ENCODE results near the gene C1orf35. TPM values are rescaled to one million over a fixed set of nuclear protein-coding genes. Genes with fewer than 3 reads are reported as not detected.

The C1orf35 gene
- total and polyA plus RNA-seq, 4 experiments from 2014 or later, result 16.4 to 30.7 (median 24.2) TPM

GRCh38 chr1:228059634-228060457 is 43.3 kb downstream of the C1orf35 start:
- intact Hi-C loops (cut with micrococcal nuclease), result loop anchor here (1.0 to 2.0 kb wide), 2 partner anchors 15 to 22 kb away; partner anchors contain the start of gene ARF1
- Histone ChIP-seq H3K9me3 (ENCODE audit: control insufficient read depth in 1 of 2, low read length in 2 of 2) (no peaks in the 10 kb centered on the region), H3K27me3 (ENCODE audit: insufficient read depth, low read length) (peaks cover 16% of the 10 kb centered on the region), H3K4me1 (ENCODE audit: insufficient read depth, low read length) (peaks cover 24% of the 10 kb centered on the region), H3K27ac (ENCODE audit: low read depth, low read length) (no peak overlapping the region), H3K36me3 (ENCODE audit: insufficient read depth, low read length) (no peaks in the 10 kb centered on the region), H3K4me3 (ENCODE audit: low read length in 2 of 2) (peak overlapping the region; percentile 36 to 55)
- ChIA-PET POLR2A (ENCODE audit: partially characterized antibody) (interaction anchor here (0.9 to 2.3 kb wide), 3 partner anchors 17 to 50 kb away, joined by 3 to 7 read pairs (median 6); partner anchors contain the start of genes ARF1 and MRPL55), CTCF (ENCODE audit: partially characterized antibody) (no interaction called here)
- H3K9me3 Mint-ChIP-seq, result no peaks in the 10 kb centered on the region
- peak; percentile 62 to 83 (median 66) for DNase-seq
- H3K4me1 Mint-ChIP-seq, result peaks cover 5 to 18% (median 12%) of the 10 kb centered on the region in 4 donors
- H3K27me3 Mint-ChIP-seq, result peaks cover 10 to 23% of the 10 kb centered on the region in 2 donors
- no peaks in the 10 kb centered on the region for H3K36me3 Mint-ChIP-seq
- peak overlapping the region in 6 of 7 donors; percentile 37 to 77 (median 71) for H3K27ac Mint-ChIP-seq
- peak overlapping the region; percentile 64 to 79 (median 76) for H3K4me3 Mint-ChIP-seq

- H3K27me3 Mint-ChIP-seq, result peaks cover 10 to 24% of the 10 kb centered on the region in 2 donors
- H3K27ac ChIP-seq (ENCODE audit: low read depth, low read length), result no peak overlapping the region
- peaks cover 5 to 18% (median 12%) of the 10 kb centered on the region in 4 donors for H3K4me1 Mint-ChIP-seq
- peak overlapping the region; percentile 48 to 79 (median 76) for H3K4me3 Mint-ChIP-seq
- peaks cover 16% of the 10 kb centered on the region for H3K27me3 ChIP-seq (ENCODE audit: insufficient read depth, low read length)
- POLR2A ChIA-PET (ENCODE audit: partially characterized antibody), result interaction anchor here (0.7 to 2.3 kb wide), 3 partner anchors 23 to 50 kb away, joined by 3 to 6 read pairs (median 3); partner anchors contain the start of genes ARF1 and MRPL55
- peak; percentile 74 to 85 (median 80) for DNase-seq
- H3K36me3 Mint-ChIP-seq, result no peaks in the 10 kb centered on the region
- no peaks in the 10 kb centered on the region for H3K9me3 ChIP-seq (ENCODE audit: control insufficient read depth in 1 of 2, low read length in 2 of 2)
- H3K27ac Mint-ChIP-seq, result peak overlapping the region in 5 of 7 donors; percentile 29 to 70 (median 35)
- intact Hi-C loops (cut with micrococcal nuclease), result loop anchor here (1.0 to 2.0 kb wide), 2 partner anchors 16 to 23 kb away; partner anchors contain the start of gene ARF1
- CTCF ChIA-PET (ENCODE audit: partially characterized antibody), result no interaction called here
- peak overlapping the region; percentile 36 to 55 for H3K4me3 ChIP-seq (ENCODE audit: low read length in 2 of 2)
- peaks cover 24% of the 10 kb centered on the region for H3K4me1 ChIP-seq (ENCODE audit: insufficient read depth, low read length)
- H3K9me3 Mint-ChIP-seq, result peaks cover 0 to 2% (median 0%) of the 10 kb centered on the region in 8 donors
- no peaks in the 10 kb centered on the region for H3K36me3 ChIP-seq (ENCODE audit: insufficient read depth, low read length)
Measured at GRCh38 chr1:228058949-228059633, 44.0 kb downstream of the C1orf35 start.

GRCh38 chr1:228058172-228058948 is 44.8 kb downstream of the C1orf35 start:
- peaks cover 12 to 27% of the 10 kb centered on the region in 2 donors for H3K27me3 Mint-ChIP-seq
- no peak overlapping the region for H3K27ac ChIP-seq (ENCODE audit: low read depth, low read length)
- H3K9me3 ChIP-seq (ENCODE audit: control insufficient read depth in 1 of 2, low read length in 2 of 2), result no peaks in the 10 kb centered on the region
- intact Hi-C loops (cut with micrococcal nuclease), result loop anchor here (2.0 kb wide), 1 partner anchor 16 kb away; no protein-coding TSS in a partner anchor
- peaks cover 16% of the 10 kb centered on the region for H3K27me3 ChIP-seq (ENCODE audit: insufficient read depth, low read length)
- peak overlapping the region in 1 of 2 donors; percentile 55 for H3K4me3 ChIP-seq (ENCODE audit: low read length in 2 of 2)
- H3K4me1 ChIP-seq (ENCODE audit: insufficient read depth, low read length), result peaks cover 24% of the 10 kb centered on the region
- no peaks in the 10 kb centered on the region for H3K36me3 ChIP-seq (ENCODE audit: insufficient read depth, low read length)
- H3K4me3 Mint-ChIP-seq, result peak overlapping the region in 7 of 8 donors; percentile 46 to 79 (median 64)
- ChIA-PET CTCF (ENCODE audit: partially characterized antibody) (no interaction called here), POLR2A (ENCODE audit: partially characterized antibody) (interaction anchor here (0.7 to 0.9 kb wide), 3 partner anchors 24 to 51 kb away, joined by 3 read pairs; partner anchors contain the start of gene MRPL55)
- H3K36me3 Mint-ChIP-seq, result no peaks in the 10 kb centered on the region
- H3K4me1 Mint-ChIP-seq, result peaks cover 5 to 18% (median 12%) of the 10 kb centered on the region in 4 donors
- H3K27ac Mint-ChIP-seq, result peak overlapping the region; percentile 6 to 67 (median 49)
- no peak for DNase-seq
- peaks cover 0 to 6% (median under 1%) of the 10 kb centered on the region in 8 donors for H3K9me3 Mint-ChIP-seq

Small RNA genes lying within 50 kb of the gene (microRNA-seq; reads per million reads assigned to microRNA genes)
- gene MIR3620 (ENCODE audit: borderline microRNAs expressed, borderline number of aligned reads, borderline replicate concordance), result 0.72 reads per million

Other genes starting within 250 kb of the C1orf35 start
- gene WNT9A, start 155.4 kb downstream of the C1orf35 start, total RNA-seq, result under 1 TPM; 0.08 to 0.15 TPM
- under 1 TPM in 1 of 2 donors, not detected in 1; 0.08 TPM for gene WNT9A, start 155.4 kb downstream of the C1orf35 start, polyA plus RNA-seq
- not detected for gene WNT3A, start 96.3 kb downstream of the C1orf35 start, total RNA-seq
- not detected for gene WNT3A, start 96.3 kb downstream of the C1orf35 start, polyA plus RNA-seq
- gene ARF1, start 20.6 kb downstream of the C1orf35 start, total RNA-seq, result 100 to 1,000 TPM; 265 to 270 TPM
- 100 to 1,000 TPM; 493 to 600 TPM for gene ARF1, start 20.6 kb downstream of the C1orf35 start, polyA plus RNA-seq
- gene MRPL55, start 6.0 kb upstream of the C1orf35 start, total RNA-seq, result 10 to 100 TPM; 57.8 to 64.5 TPM
- gene MRPL55, start 6.0 kb upstream of the C1orf35 start, polyA plus RNA-seq, result 100 to 1,000 TPM; 108 to 157 TPM
- gene GUK1, start 37.0 kb upstream of the C1orf35 start, total RNA-seq, result 100 to 1,000 TPM; 179 to 185 TPM
- 100 to 1,000 TPM; 382 to 488 TPM for gene GUK1, start 37.0 kb upstream of the C1orf35 start, polyA plus RNA-seq
- gene GJC2, start 46.6 kb upstream of the C1orf35 start, total RNA-seq, result under 1 TPM; 0.61 to 0.80 TPM
- gene GJC2, start 46.6 kb upstream of the C1orf35 start, polyA plus RNA-seq, result not detected
- gene IBA57, start 62.5 kb upstream of the C1orf35 start, total RNA-seq, result 10 to 100 TPM; 10.9 to 12.0 TPM
- gene IBA57, start 62.5 kb upstream of the C1orf35 start, polyA plus RNA-seq, result 1 to 10 TPM; 1.3 to 2.9 TPM
- 10 to 100 TPM; 76.0 to 91.4 TPM for gene OBSCN, start 104.7 kb upstream of the C1orf35 start, total RNA-seq
- gene OBSCN, start 104.7 kb upstream of the C1orf35 start, polyA plus RNA-seq, result 1 to 10 TPM in 1 of 2 donors, under 1 TPM in 1; 0.19 to 3.5 TPM